ENCODE results near the gene TMEM150C. TPM values are rescaled to one million over a fixed set of nuclear protein-coding genes. Genes with fewer than 3 reads are reported as not detected.
A peak's percentile ranks its signal among the peaks of the same experiment; 100 is the strongest.

TMEM150C gene
- total RNA-seq, 1 experiment from 2014 or later, result 2.7 TPM

- TF ChIP-seq ZNF512 (CRISPR knock-in tag; IDR thresholded peaks at IDR 0.05; ENCODE audit: borderline replicate concordance), result no peak
- TF ChIP-seq ATF2 (CRISPR knock-in tag; IDR thresholded peaks at IDR 0.05; ENCODE audit: borderline replicate concordance, low read depth), result no peak
- TF ChIP-seq NFYB (CRISPR knock-in tag; conservative IDR thresholded peaks at IDR 0.05; ENCODE audit: low read depth), result no peak
- TF ChIP-seq ZNF396 (CRISPR knock-in tag; IDR thresholded peaks at IDR 0.05; ENCODE audit: borderline replicate concordance), result no peak
- no peak for TF ChIP-seq CREB1 (CRISPR knock-in tag; IDR thresholded peaks at IDR 0.05)
- TF ChIP-seq JUN (CRISPR knock-in tag; IDR thresholded peaks at IDR 0.05), result no peak
Measured at GRCh38 chr4:82583897-82584587, 22.3 kb upstream of the TMEM150C start (continued).

GRCh38 chr4:82579932-82580331 lies 18.1 kb upstream of the TMEM150C start:
- no peak for ATAC-seq
- Mint-ChIP-seq H3K27ac (no peak overlapping the region), H3K4me3 (no peak overlapping the region), H3K9me3 (no peaks in the 10 kb centered on the region), H3K4me1 (peaks cover 23% of the 10 kb centered on the region), H3K27me3 (ENCODE audit: low read depth) (no peaks in the 10 kb centered on the region; the same call in 1 of the 2 replicates), H3K36me3 (no peaks in the 10 kb centered on the region)
- POLR2A ChIA-PET, result no interaction called here
- CTCF ChIA-PET, result no interaction called here
- TF ChIP-seq IRF2 (CRISPR knock-in tag; IDR thresholded peaks at IDR 0.05; ENCODE audit: borderline replicate concordance, low read depth) (no peak), E2F4 (CRISPR knock-in tag; IDR thresholded peaks at IDR 0.05; ENCODE audit: borderline replicate concordance, low read depth) (no peak), NFE2L1 (CRISPR knock-in tag; IDR thresholded peaks at IDR 0.05) (no peak), TEAD4 (CRISPR knock-in tag; IDR thresholded peaks at IDR 0.05) (no peak), MLX (CRISPR knock-in tag; IDR thresholded peaks at IDR 0.05) (no peak), ATF2 (CRISPR knock-in tag; IDR thresholded peaks at IDR 0.05; ENCODE audit: borderline replicate concordance, low read depth) (no peak), SMAD3 (CRISPR knock-in tag; IDR thresholded peaks at IDR 0.05; ENCODE audit: borderline replicate concordance) (no peak), CDX4 (CRISPR knock-in tag; IDR thresholded peaks at IDR 0.05; ENCODE audit: borderline replicate concordance) (no peak)
- DNase-seq (ENCODE audit: low spot score), result no peak

GRCh38 chr4:82578935-82579334 lies 17.1 kb upstream of the TMEM150C start:
- Mint-ChIP-seq H3K4me3 (no peak overlapping the region), H3K36me3 (no peaks in the 10 kb centered on the region), H3K4me1 (peaks cover 19% of the 10 kb centered on the region), H3K27ac (no peak overlapping the region), H3K27me3 (ENCODE audit: low read depth) (no peaks in the 10 kb centered on the region; the same call in 1 of the 2 replicates), H3K9me3 (no peaks in the 10 kb centered on the region)
- ChIA-PET CTCF (interaction anchor here (0.6 to 1.3 kb wide), 7 partner anchors 10 to 116 kb away, joined by 3 to 5 read pairs (median 4); no protein-coding TSS in a partner anchor), POLR2A (no interaction called here)
- DNase-seq (ENCODE audit: low spot score) (no peak), ATAC-seq (peak; percentile 93)
- TF ChIP-seq SMAD3 (CRISPR knock-in tag; IDR thresholded peaks at IDR 0.05; ENCODE audit: borderline replicate concordance) (no peak), CTCF (IDR thresholded peaks at IDR 0.05) (0 out of 2 replicates have a peak, but pooled peaks have one; percentile 17)

All from WTC11 (cell line).